Measurements from ENCODE around the gene AMER3. TPM values are rescaled to one million over a fixed set of nuclear protein-coding genes. Genes with fewer than 3 reads are reported as not detected.
"Not testable (repeated sequence)": the region's sequence is repeated elsewhere in the genome, so short reads cannot be mapped to it uniquely, and the experiment has no call there.

The AMER3 gene
- not detected in 3 replicates for total RNA-seq

- Mint-ChIP-seq H3K27ac (no peak within 1 kb of the TSS), H3K4me1 (peaks cover 2% of the 10 kb centered on the region), H3K4me3 (peak within 1 kb of the TSS; percentile 58), H3K27me3 (ENCODE audit: low read depth) (peaks cover 83% of the 10 kb centered on the region), H3K36me3 (no peaks in the 10 kb centered on the region), H3K9me3 (no peaks in the 10 kb centered on the region)
- no peak for TF ChIP-seq CTCF (IDR thresholded peaks at IDR 0.05; ENCODE audit: unreplicated experiment)
- no peak for DNase-seq (ENCODE audit: low spot score in 2 of 2, unreplicated experiment in 2 of 2)
These were observed at the start of gene AMER3 for GRCh38 chr2:130755256-130756052. Gene AMER3, plus strand, starts transcription at chr2:130755540. Its CDS starts 6,533 bp downstream, at chr2:130762073.

- not testable (repeated sequence) for H3K27ac Mint-ChIP-seq; DNase-seq (ENCODE audit: low spot score in 2 of 2, unreplicated experiment in 2 of 2); H3K36me3 Mint-ChIP-seq; H3K4me1 Mint-ChIP-seq; H3K9me3 Mint-ChIP-seq; H3K4me3 Mint-ChIP-seq; H3K27me3 Mint-ChIP-seq (ENCODE audit: low read depth)
These were observed 40.5 kb upstream of the AMER3 start for GRCh38 chr2:130714795-130715194.

- Mint-ChIP-seq H3K27ac (no peak overlapping the region), H3K27me3 (ENCODE audit: low read depth) (peaks cover 2% of the 10 kb centered on the region), H3K9me3 (peaks cover 9% of the 10 kb centered on the region), H3K4me3 (no peak overlapping the region), H3K4me1 (no peaks in the 10 kb centered on the region), H3K36me3 (no peaks in the 10 kb centered on the region)
- TF ChIP-seq CTCF (IDR thresholded peaks at IDR 0.05; ENCODE audit: unreplicated experiment): no peak
- no peak for DNase-seq (ENCODE audit: low spot score in 2 of 2, unreplicated experiment in 2 of 2)
These were observed 35.3 kb upstream of the AMER3 start for GRCh38 chr2:130720036-130720435.

- no peak overlapping the region for H3K27ac Mint-ChIP-seq
- no peaks in the 10 kb centered on the region for H3K36me3 Mint-ChIP-seq
- no peaks in the 10 kb centered on the region for H3K4me1 Mint-ChIP-seq
- H3K4me3 Mint-ChIP-seq: no peak overlapping the region
- H3K27me3 Mint-ChIP-seq (ENCODE audit: low read depth): peaks cover 2% of the 10 kb centered on the region
- DNase-seq (ENCODE audit: low spot score in 2 of 2, unreplicated experiment in 2 of 2): no peak
- peaks cover 9% of the 10 kb centered on the region for H3K9me3 Mint-ChIP-seq
- no peak for TF ChIP-seq CTCF (IDR thresholded peaks at IDR 0.05; ENCODE audit: unreplicated experiment)
These were observed 34.8 kb upstream of the AMER3 start for GRCh38 chr2:130720528-130720927.

- Mint-ChIP-seq H3K4me3 (no peak overlapping the region), H3K27ac (no peak overlapping the region), H3K4me1 (peaks cover 3% of the 10 kb centered on the region), H3K27me3 (ENCODE audit: low read depth) (peaks cover 36% of the 10 kb centered on the region), H3K9me3 (peaks cover 9% of the 10 kb centered on the region), H3K36me3 (no peaks in the 10 kb centered on the region)
- no peak for TF ChIP-seq CTCF (IDR thresholded peaks at IDR 0.05; ENCODE audit: unreplicated experiment)
- DNase-seq (ENCODE audit: low spot score in 2 of 2, unreplicated experiment in 2 of 2): no peak
These were observed 30.9 kb upstream of the AMER3 start for GRCh38 chr2:130724455-130724854.

- Mint-ChIP-seq H3K9me3 (peaks cover 9% of the 10 kb centered on the region), H3K27ac (no peak overlapping the region), H3K36me3 (no peaks in the 10 kb centered on the region), H3K4me3 (peak overlapping the region; percentile 64), H3K27me3 (ENCODE audit: low read depth) (peaks cover 53% of the 10 kb centered on the region), H3K4me1 (peaks cover 3% of the 10 kb centered on the region)
- DNase-seq (ENCODE audit: low spot score in 2 of 2, unreplicated experiment in 2 of 2): no peak
- no peak for TF ChIP-seq CTCF (IDR thresholded peaks at IDR 0.05; ENCODE audit: unreplicated experiment)
These were observed 28.6 kb upstream of the AMER3 start for GRCh38 chr2:130726614-130727180.
